Myocyte (in vitro differentiated cells): ENCODE results near the gene CARD16. TPM values are rescaled to one million over a fixed set of nuclear protein-coding genes. Genes with fewer than 3 reads are reported as not detected.

Source experiments
- DNase-seq: peaks from one replicate; pipeline ENCODE4 v3.0.0-alpha.2; 2012; ENCODE audit warnings: low read depth
- total RNA-seq: library from RNA; depleted of rRNA; stranded (reverse); fragments of >200 nt; gene quantifications from 2 replicates; pipeline ENCODE4 v1.2.3, GENCODE V29; 2014

Gene CARD16
- total RNA-seq, 1 donor from 2014 or later = not detected

- peak; percentile 41 for DNase-seq
Measured at GRCh38 chr11:104997288-104997687, 47.8 kb downstream of the CARD16 start.

DNA sequence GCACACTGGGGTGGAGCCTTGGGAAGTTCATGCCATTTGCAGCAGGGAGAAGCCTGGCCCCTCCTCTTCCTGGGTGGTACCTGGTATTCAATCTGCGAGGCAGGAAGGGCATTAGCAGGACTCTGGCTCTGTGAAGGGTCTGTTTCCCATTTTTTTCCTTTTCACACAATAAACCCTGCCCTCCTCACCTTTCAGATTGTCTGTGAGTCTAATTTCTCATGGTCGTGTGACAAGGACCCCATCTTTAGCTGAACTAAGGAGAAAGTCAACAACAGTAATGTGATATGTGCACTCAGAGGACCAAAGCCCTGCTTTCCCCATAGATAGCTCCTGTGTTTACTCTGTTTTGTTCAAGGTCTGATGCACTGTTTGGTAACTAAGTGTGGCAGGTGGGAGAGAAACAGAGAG, 50.1 kb downstream of the CARD16 start:
- no peak for DNase-seq

GRCh38 chr11:104992781-104993180, 52.4 kb downstream of the CARD16 start:
- no peak for DNase-seq

- DNase-seq = no peak
Measured at GRCh38 chr11:104991994-104992393, 53.1 kb downstream of the CARD16 start.

Other genes starting within 250 kb of the CARD16 start
- not detected in 2 replicates for gene CASP12, start 146.9 kb downstream of the CARD16 start, total RNA-seq
- 54.0 and 59.5 TPM in 2 replicates for gene CASP4, start 76.8 kb downstream of the CARD16 start, total RNA-seq
- gene CASP5, start 22.2 kb downstream of the CARD16 start, total RNA-seq = not detected in 2 replicates
- 2.2 and 2.9 TPM in 2 replicates for gene CASP1, start 10.2 kb downstream of the CARD16 start, total RNA-seq
- not detected in 2 replicates for gene CARD18, start 94.4 kb upstream of the CARD16 start, total RNA-seq